GM18505 (cell line): ENCODE measurements around the gene SQSTM1.

Source experiments
- ATAC-seq: cut with Tn5 transposase; IDR thresholded peaks from one replicate; pipeline ENCODE4 v1.9.1; 2021; ENCODE audit not compliant: unreplicated experiment
- POLR2A ChIP-seq: IDR thresholded peaks from 4 replicates; pipeline ENCODE4 v1.6.1; 2011; ENCODE audit warnings: borderline replicate concordance; ENCODE audit not compliant: insufficient read depth, insufficient read length; ENCODE audit errors: extremely low read depth

Gene SQSTM1

DNA sequence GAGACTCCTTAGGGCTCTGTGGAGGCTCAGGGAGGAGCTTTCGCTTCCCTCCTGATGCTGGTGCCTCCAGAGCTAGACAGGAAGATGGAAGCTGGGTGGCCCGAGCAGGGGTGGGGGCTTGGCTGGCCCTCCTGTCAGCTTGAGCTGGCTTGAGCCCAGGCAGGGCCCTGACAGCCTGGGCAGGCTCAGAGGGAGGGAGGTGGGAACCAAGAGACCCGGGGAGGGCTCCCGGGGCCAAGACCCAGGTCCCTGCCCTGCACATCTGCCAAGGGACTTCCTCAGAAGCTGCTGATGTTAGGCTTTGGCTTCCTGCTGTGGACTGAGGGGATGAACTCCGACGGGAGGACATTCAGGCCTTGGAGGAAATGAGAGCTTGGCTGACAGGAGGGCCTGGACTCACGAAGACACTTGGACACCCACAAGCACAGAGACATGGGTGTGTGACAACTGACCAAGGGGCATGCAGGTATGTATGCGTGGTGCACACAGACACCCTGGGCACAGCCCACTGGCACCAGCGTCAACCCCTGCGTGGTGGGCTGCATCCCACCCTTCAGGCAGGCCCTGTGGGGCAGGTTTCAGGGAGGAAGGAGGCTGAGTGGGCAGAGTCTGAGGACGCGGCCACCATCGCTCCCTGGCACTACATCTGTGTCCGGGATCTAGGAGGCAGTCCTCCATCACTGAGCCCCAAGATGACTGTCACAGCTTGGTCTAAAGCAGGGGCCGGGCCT is 28.7 kb upstream of the SQSTM1 start:
- no peak for ATAC-seq

DNA sequence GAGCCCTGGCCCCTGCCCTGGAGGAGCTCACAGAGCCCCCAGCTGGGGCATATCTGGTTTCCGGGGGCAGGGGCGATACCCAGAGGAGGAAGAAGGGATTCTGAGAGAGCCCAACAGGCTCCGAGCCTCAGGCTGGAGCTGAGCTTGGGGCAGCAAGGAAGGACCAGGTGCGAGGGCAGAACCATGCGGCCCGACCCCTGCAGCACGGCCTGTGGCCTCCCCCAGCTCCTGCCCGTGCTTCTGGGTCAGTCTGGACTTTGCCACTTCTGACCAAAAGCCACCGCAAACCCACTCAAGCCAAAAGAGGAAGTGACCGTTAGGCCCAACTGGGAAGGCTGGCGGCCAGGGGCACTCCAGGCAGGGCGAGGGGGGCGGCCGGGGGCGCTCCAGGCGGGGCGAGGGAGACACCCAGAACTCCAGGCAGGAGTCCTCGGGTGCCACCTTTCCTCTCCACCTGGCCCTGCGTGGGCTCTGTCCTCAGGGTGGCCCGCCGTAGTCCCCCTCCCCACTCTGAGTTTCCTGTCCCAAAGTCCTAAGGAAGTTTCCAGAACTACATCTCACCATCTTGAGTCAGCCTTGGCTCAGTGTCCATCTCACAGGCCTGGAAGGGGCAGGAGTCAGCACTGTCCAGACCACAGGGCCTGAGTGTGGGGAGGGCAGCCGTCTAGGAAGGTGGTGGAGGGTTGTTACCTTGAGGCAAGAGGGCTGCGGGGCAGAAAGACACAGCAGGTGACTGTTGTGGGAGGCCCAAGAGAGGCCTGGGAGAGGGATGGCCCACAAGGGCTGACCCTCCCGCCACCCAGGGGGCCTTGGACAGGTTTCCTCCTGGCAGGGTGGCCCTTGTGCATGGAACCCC is 27.9 kb upstream of the SQSTM1 start:
- no peak for ATAC-seq
- TF ChIP-seq POLR2A: no peak

More for the DNA sequence above, 28.7 kb upstream of the SQSTM1 start:
- no peak for TF ChIP-seq POLR2A

DNA sequence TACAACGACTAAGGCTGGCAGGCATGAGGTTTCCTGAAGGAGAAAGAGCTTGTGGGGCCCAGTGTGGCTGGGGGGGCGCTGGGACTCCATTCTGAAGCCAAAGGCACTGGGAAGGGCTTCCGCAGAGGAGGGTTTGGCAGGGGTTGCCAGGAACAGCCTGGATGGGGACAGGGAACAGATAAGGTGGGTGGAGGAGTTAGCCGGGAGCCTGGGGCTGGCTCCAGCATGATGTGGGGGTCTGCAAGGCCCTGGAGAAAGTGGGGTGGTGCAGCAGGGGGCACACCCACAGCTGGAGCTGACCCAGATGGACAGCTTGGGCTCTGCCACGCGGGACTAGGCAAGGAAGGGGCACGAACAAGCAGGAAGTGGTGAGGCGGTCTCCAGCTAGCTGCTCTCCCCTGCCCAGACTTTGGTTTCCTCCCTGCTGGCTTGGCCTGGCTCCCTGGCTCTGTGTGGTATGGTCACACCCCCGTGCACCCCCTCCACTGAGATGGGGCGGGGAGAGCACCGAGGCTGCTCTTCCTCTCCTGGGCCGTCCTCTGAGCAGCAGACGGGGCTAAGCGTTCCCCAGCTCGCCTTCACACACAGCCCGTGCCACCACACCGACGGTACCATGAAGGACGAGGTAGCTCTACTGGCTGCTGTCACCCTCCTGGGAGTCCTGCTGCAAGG is 27.1 kb upstream of the SQSTM1 start, which contains the start of gene LTC4S:
TSS of gene LTC4S (plus strand) at position 519 of the 672 bp plus-strand sequence. CDS start at position 614, 95 bp downstream.
- no peak for ATAC-seq
- peak; percentile 14 for TF ChIP-seq POLR2A

DNA sequence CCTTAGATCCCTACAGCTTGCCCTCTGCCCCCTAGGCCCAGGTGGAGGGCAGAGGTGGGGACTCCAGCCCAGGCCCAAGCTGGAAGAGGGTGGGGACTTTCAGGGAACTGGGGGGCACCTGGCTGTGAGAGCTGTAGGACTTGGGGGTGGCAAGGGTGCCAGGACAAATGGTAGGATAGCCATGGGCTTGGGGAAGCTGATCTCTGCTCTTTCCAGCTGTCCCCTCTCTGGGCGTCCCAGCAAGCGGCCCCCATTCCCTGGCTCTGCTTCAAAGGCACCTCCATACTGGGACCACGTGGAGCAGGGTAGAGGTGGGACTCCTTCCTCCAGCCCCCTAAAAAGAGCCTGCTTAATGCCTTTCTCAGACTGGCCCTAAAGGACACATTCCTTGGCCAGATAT is 26.5 kb upstream of the SQSTM1 start:
- no peak for ATAC-seq
- TF ChIP-seq POLR2A: no peak

DNA sequence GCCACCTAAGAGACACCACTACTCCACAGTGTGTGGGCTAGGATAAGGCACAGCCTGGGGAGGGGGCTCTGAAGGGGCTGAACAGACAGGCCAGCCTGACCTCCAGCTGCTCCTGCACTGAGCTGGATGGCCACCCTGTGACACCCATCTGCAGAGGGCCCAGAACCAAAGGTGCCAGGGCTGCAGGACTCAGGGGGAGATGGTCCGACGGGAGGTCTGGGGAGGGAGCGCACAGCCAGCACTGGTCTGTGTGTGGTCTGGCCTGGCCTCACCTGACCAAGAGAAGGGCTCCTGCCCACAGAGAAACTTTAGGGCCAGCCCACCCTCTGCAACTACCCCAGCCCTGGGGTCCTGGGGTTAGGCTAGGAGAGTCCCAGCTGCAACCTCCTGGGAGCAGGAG is 26.1 kb upstream of the SQSTM1 start:
- TF ChIP-seq POLR2A: no peak

DNA sequence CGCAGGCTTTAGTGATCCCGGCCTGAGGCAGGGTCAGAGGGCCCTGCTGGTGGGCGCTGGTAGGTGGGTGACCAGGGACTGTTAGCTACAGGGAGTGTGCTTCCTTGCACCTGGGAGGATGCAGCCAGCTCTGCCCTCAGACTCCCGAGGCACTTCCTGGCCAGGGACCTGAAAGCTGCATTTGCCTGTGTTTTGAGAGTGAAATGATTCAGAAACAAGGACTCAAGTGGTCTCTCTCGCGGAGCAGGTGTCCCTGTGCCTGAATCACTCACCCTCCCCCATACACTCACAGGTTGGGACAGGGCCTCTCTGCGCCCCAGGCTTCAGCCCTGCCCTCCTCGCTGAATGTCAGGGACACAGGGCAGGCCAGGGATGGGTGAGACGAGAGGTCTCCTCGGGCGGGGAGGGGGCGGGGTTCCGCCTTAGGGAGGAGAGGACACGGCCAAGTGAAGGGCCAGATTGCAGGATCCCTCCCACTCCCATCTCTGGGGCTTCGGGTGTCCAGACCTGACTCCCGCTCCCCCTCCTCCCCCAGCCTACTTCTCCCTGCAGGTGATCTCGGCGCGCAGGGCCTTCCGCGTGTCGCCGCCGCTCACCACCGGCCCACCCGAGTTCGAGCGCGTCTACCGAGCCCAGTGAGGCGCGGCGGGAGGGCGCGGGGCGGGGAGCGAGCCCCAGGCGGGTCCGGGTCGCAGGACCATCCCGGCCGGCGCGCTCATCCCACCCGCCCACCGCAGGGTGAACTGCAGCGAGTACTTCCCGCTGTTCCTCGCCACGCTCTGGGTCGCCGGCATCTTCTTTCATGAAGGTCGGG is 25.4 kb upstream of the SQSTM1 start:
- TF ChIP-seq POLR2A: peak; percentile 10
- ATAC-seq: no peak

More for the DNA sequence above, 26.1 kb upstream of the SQSTM1 start:
- no peak for ATAC-seq

DNA sequence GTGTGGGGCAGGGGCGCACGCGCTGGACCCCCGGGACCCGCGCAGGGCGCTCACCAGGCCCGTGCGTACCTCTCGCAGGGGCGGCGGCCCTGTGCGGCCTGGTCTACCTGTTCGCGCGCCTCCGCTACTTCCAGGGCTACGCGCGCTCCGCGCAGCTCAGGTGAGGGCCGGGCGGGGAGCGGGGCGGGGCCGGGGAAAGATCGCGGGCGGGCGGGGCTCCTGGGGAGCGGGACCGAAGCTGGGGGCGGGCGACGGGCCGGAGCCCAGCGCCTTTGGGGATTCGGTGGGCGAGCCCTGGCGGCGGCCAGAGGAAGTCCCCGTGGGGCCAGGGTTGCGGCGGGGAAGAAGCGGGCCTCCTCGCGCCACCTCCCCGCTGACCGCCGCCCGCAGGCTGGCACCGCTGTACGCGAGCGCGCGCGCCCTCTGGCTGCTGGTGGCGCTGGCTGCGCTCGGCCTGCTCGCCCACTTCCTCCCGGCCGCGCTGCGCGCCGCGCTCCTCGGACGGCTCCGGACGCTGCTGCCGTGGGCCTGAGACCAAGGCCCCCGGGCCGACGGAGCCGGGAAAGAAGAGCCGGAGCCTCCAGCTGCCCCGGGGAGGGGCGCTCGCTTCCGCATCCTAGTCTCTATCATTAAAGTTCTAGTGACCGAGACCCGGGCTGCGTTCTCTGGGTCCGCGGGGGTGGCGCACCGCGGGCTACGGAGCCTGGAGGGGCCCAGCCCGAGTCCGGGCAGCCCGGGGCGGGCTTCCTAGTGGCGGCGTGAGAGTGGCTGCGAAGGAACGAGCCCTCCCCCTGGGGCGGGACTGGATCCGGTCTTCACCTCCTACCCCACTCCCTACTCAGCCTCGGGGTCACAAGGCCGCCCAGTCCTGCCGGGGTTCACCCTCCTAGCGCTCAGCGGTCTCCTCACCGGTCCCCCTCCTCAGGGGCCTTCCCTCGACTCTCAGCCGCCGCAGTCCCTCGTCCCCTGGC is 24.6 kb upstream of the SQSTM1 start:
- TF ChIP-seq POLR2A: peak; percentile 83
- peak; percentile 68 for ATAC-seq

DNA sequence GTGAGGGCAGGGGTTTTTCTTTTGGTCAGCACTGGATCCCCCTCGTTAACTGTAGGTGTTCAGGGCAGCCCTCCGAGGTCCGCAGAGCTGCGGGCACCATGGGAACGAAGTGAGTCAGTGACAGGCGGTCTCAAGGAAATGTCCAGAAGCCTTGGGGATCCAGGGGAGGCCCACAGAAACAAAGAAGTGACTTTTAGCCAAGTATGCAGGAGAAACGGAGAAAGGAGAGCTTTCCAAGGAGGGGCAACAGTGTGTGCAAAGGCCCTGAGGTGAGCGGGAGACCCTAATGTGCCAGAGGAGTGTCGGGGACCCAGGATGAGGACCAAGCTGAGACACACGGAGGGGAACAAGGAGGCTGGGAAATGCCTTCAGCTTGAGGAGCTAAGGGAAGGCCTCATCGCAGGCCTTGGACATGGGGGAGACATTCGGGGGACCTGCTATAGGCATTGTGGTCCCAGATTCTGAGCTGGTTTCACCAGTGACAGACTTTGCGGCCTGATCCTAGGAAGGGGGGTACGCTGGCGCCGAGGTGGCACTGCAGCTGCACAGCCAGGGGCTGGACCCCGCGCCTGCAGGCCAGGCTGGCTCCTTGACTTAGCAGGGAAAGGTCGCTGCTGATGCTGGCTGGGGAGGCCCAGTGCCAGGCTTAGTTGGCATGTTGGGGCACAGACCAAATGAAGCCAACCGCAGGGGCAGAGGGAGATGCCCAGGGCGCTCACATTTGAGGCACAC is 23.7 kb upstream of the SQSTM1 start:
- no peak for TF ChIP-seq POLR2A
- no peak for ATAC-seq

DNA sequence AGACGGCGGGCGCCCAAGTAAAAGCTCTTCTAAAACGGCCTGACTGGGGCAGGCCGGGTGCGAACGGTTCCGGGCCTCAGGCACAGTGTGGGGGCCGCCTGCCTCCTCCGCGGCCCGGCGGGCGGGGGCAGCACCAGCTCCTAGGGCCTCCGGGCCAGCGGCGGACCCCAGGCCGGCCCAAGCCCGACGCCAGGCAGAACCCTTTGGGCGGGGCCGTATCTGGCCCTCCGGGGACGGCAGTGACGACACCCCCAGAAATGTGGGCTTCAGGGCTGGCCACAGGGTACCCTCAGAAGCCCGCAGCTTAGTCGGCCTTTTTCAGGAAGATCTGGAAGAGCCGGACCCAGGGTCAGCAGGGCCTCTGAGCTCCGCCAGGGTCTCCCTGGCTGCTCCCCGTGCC is 23.0 kb upstream of the SQSTM1 start:
- TF ChIP-seq POLR2A: no peak
- ATAC-seq: no peak

DNA sequence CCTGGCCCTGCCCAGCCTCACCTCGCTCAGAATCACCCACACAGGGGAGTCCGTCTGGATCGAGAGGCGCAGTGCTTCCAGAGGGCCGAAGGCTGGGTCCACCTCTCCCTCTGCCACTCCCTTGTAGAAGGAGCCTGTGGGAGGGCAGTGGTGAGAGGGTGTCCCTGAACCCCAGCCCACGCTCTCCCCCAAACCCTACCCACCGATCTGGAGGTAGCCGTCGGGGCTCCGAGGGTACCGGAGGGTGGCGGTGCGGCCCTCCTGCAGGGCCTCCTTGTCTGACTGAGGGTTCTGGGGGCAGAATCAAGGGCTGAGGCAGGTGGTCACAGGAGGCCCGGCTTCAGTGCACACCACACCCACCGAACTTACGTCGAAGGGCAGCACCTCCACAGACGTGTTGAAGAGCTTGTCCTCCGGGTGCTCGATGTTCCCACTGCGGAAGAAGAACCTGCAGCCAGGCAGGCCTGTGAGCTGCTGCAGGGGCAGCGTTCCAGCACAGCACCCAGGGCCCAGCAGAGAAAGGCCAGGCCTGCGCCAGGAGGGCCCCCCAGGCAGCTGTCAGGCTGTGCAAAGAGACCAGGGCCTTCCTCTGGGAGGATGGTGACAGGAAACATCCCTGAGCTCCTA is 22.4 kb upstream of the SQSTM1 start:
- no peak for ATAC-seq
- TF ChIP-seq POLR2A: no peak
